Heart left ventricle (tissue), 13 donors: Measurements from ENCODE around the gene FAM89A.

ENCODE experiments used
- POLR2A ChIP-seq, 2 donors: fragments of 450-650 bp; IDR thresholded peaks; one replicate each; pipeline ENCODE4 v1.6.1; 2017; ENCODE audit warnings: antibody characterized with exemption in 2 of 2, mild to moderate bottlenecking in 2 of 2, moderate library complexity in 2 of 2
- TF ChIP-seq, protein P1 (sequence below), 12 donors: fragments of 200-600 bp; sonication (generic) in 4 of 12; IDR thresholded peaks; one replicate each; pipeline versions ENCODE4 v1.5.0 to v1.8.0; 2018 to 2022; ENCODE audit warnings: antibody characterized with exemption in 12 of 12, mild to moderate bottlenecking in 5 of 12
- donor health status: ischemic (EF 13 %, LVEDD 7.1; RV severe dilation, severe dysfunction).
- donor health status: DM: no; HTN: yes; CAD: no.
- donor health status: DM: no; HTN: no; CAD: no.
- donor health status: ischemic (EF 25% LVEDD 6.9; RV normal size, moderate dysfunction).
- donor health status: ischemic (EF 25% LVEDD 5.7; RV mildly dilated, moderate dysfunction).
- donor health status: ischemic (EF 35%, LVEDD 5.7; RV mildly dilated, moderate dysfunction).
- donor health status: nonischemic (EF 11% LVEDD 7.7; RV severe dilation, severe dysfunction).
- donor health status: DM: yes; HTN: yes; CAD: no.
- donor health status: PGD.
- donor health status: ischemic (EF 29% LVEDD 5.4; RV normal size, mild dysfunction).
- donor health status: nonischemic (EF 23%, LVEDD 6.1; RV moderate dilation, normal function).

DNA sequence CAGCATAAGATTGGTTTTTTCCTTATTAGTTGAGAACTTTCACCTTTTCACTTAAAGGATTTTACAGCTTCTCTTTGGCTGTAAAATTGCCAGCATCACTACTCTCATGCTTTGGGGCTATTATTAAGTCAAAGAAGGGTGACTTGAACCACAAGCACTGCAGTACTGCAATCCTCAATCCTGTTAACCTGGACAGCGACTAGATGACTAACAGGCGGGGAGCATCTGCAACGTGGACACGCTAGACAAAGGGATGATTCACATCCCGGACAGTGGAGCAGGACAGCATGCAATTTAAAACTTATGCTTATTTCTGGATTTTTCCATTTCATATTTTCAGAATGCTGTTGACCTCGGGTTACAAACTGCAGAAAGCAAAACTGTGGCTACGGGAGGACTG, 53.1 kb downstream of the FAM89A start:
- TF ChIP-seq, protein P1, sequence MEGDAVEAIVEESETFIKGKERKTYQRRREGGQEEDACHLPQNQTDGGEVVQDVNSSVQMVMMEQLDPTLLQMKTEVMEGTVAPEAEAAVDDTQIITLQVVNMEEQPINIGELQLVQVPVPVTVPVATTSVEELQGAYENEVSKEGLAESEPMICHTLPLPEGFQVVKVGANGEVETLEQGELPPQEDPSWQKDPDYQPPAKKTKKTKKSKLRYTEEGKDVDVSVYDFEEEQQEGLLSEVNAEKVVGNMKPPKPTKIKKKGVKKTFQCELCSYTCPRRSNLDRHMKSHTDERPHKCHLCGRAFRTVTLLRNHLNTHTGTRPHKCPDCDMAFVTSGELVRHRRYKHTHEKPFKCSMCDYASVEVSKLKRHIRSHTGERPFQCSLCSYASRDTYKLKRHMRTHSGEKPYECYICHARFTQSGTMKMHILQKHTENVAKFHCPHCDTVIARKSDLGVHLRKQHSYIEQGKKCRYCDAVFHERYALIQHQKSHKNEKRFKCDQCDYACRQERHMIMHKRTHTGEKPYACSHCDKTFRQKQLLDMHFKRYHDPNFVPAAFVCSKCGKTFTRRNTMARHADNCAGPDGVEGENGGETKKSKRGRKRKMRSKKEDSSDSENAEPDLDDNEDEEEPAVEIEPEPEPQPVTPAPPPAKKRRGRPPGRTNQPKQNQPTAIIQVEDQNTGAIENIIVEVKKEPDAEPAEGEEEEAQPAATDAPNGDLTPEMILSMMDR (IDR thresholded peaks at IDR 0.05): no peak
- TF ChIP-seq POLR2A (IDR thresholded peaks at IDR 0.05): no peak
